GM18868 (cell line): ENCODE results near the gene MCRIP2.

Experiments
- ATAC-seq: cut with Tn5 transposase; IDR thresholded peaks from one replicate; pipeline ENCODE4 v1.9.1; 2021; ENCODE audit warnings: mild to moderate bottlenecking, moderate library complexity; ENCODE audit not compliant: unreplicated experiment

MCRIP2 gene

GRCh38 chr16:647173-647902, 5.7 kb downstream of the MCRIP2 start:
- ATAC-seq: no peak

- no peak for ATAC-seq
These were observed 6.6 kb downstream of the MCRIP2 start for GRCh38 chr16:648071-648780.

GRCh38 chr16:648781-649589, 7.4 kb downstream of the MCRIP2 start, which contains the start of gene WDR90:
Gene WDR90, plus strand, starts transcription at chr16:649365. Its CDS starts 52 bp downstream, at chr16:649417.
- peak; percentile 84 for ATAC-seq

GRCh38 chr16:649631-650030, 8.0 kb downstream of the MCRIP2 start:
- ATAC-seq: peak; percentile 18

GRCh38 chr16:651844-652243, 10.2 kb downstream of the MCRIP2 start:
- no peak for ATAC-seq

- no peak for ATAC-seq
These were observed 11.1 kb downstream of the MCRIP2 start for GRCh38 chr16:652454-653305.

- no peak for ATAC-seq
These were observed 12.4 kb downstream of the MCRIP2 start for GRCh38 chr16:654034-654433.

GRCh38 chr16:657487-657886, 15.9 kb downstream of the MCRIP2 start:
- ATAC-seq: no peak

- ATAC-seq: no peak
These were observed 17.3 kb downstream of the MCRIP2 start for GRCh38 chr16:658679-659571.

- ATAC-seq: no peak
These were observed 18.0 kb downstream of the MCRIP2 start for GRCh38 chr16:659618-660017.

GRCh38 chr16:660132-660458, 18.5 kb downstream of the MCRIP2 start:
- ATAC-seq: no peak

- ATAC-seq: peak; percentile 64
These were observed 19.0 kb downstream of the MCRIP2 start for GRCh38 chr16:660459-661183.

GRCh38 chr16:661184-661821, 19.7 kb downstream of the MCRIP2 start:
- ATAC-seq: peak; percentile 5

GRCh38 chr16:662095-662494, 20.5 kb downstream of the MCRIP2 start:
- no peak for ATAC-seq

GRCh38 chr16:662597-662996, 21.0 kb downstream of the MCRIP2 start:
- ATAC-seq: no peak

GRCh38 chr16:666572-666971, 24.9 kb downstream of the MCRIP2 start:
- ATAC-seq: no peak

- no peak for ATAC-seq
These were observed 25.6 kb downstream of the MCRIP2 start for GRCh38 chr16:667113-667779.
